Hepatocyte (in vitro differentiated cells): Measurements from ENCODE around the gene CLEC16A.

ENCODE experiments used
- EZH2 ChIP-seq: fragments of 200-600 bp; sonication (generic); IDR thresholded peaks from 2 replicates; pipeline ENCODE4 v1.6.1; 2016; ENCODE audit warnings: antibody characterized with exemption, mild to moderate bottlenecking, borderline replicate concordance
- EZH2phosphoT487 ChIP-seq: fragments of 200-600 bp; sonication (generic); IDR thresholded peaks from one replicate; pipeline ENCODE4 v1.6.1; 2018; ENCODE audit warnings: antibody characterized with exemption, mild to moderate bottlenecking, low read depth, moderate library complexity; ENCODE audit not compliant: unreplicated experiment, severe bottlenecking
- TF ChIP-seq, protein P1 (sequence below): fragments of 200-600 bp; sonication (generic); IDR thresholded peaks from 2 replicates; pipeline ENCODE4 v1.5.1; 2016; ENCODE audit warnings: antibody characterized with exemption, mild to moderate bottlenecking; ENCODE audit not compliant: poor library complexity

DNA sequence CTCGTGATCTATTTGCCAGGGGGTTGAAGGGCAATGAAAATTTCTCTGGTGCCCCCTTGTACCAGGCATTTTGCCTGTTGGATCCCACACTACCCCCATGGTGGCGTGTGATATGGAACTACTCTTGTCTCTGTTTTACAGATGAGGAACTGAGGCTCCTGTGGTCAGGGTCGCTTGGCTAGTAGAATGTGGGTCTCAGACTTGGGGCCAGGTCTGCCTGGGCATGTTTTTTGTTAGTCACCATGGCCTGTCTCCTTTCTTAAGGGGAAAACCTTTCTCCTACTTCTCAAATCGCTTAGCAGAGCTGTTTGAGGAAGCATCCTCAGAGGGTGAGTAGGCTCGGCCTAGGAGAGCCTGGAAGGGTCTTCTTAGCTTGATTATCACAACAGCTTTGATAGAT is 51.2 kb downstream of the CLEC16A start:
- TF ChIP-seq, protein P1, sequence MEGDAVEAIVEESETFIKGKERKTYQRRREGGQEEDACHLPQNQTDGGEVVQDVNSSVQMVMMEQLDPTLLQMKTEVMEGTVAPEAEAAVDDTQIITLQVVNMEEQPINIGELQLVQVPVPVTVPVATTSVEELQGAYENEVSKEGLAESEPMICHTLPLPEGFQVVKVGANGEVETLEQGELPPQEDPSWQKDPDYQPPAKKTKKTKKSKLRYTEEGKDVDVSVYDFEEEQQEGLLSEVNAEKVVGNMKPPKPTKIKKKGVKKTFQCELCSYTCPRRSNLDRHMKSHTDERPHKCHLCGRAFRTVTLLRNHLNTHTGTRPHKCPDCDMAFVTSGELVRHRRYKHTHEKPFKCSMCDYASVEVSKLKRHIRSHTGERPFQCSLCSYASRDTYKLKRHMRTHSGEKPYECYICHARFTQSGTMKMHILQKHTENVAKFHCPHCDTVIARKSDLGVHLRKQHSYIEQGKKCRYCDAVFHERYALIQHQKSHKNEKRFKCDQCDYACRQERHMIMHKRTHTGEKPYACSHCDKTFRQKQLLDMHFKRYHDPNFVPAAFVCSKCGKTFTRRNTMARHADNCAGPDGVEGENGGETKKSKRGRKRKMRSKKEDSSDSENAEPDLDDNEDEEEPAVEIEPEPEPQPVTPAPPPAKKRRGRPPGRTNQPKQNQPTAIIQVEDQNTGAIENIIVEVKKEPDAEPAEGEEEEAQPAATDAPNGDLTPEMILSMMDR: no peak
- no peak for TF ChIP-seq EZH2phosphoT487
- TF ChIP-seq EZH2: no peak
